Tibial nerve (tissue), 4 donors: ENCODE results near the gene OTOP3. TPM values are rescaled to one million over a fixed set of nuclear protein-coding genes. Genes with fewer than 3 reads are reported as not detected.
A peak's percentile ranks its signal among the peaks of the same experiment; 100 is the strongest.

Experiments
- DNase-seq, 2 donors: peaks; one replicate each; pipeline ENCODE4 v3.0.0-alpha.2; 2019; ENCODE audit warnings: low spot score in 2 of 2
- H3K27ac ChIP-seq, 4 donors: fragments of 200-600 bp; sonication (generic) in 3 of 4; one replicate each; pipeline ENCODE4 v1.5.1; 2017 to 2019; ENCODE audit warnings: mild to moderate bottlenecking in 1 of 4
- H3K27me3 ChIP-seq, 2 donors: fragments of 200-600 bp; sonication (generic) in 1 of 2; one replicate each; pipeline versions ENCODE4 v1.5.1 to v1.6.0; 2017 to 2019
- H3K36me3 ChIP-seq, 3 donors: fragments of 200-600 bp; sonication (generic); one replicate each; pipeline ENCODE4 v1.5.1; 2018 to 2019
- H3K4me1 ChIP-seq, 4 donors: fragments of 200-600 bp; sonication (generic) in 3 of 4; one replicate each; pipeline ENCODE4 v1.5.1; 2017 to 2019
- H3K4me3 ChIP-seq, 4 donors: fragments of 200-600 bp; sonication (generic) in 3 of 4; one replicate each; pipeline ENCODE4 v1.5.1; 2017 to 2019; ENCODE audit warnings: mild to moderate bottlenecking in 1 of 4, moderate library complexity in 1 of 4
- H3K9me3 ChIP-seq, 4 donors: fragments of 200-600 bp; sonication (generic) in 3 of 4; one replicate each; pipeline ENCODE4 v1.5.1; 2017 to 2019
- CTCF ChIP-seq, 5 experiments: fragments of 200-600 bp in 3 of 5; fragments of 450-650 bp in 2 of 5; sonication (generic) in 3 of 5; IDR thresholded peaks; one replicate each; pipeline ENCODE4 v1.5.1; 2016 to 2019; ENCODE audit warnings: antibody characterized with exemption in 5 of 5, mild to moderate bottlenecking in 3 of 5, moderate library complexity in 2 of 5
- EP300 ChIP-seq, 2 donors: sonication (generic); formaldehyde crosslinking; IDR thresholded peaks; one replicate each; pipeline ENCODE4 v1.6.1; 2017; ENCODE audit warnings: antibody characterized with exemption in 2 of 2, mild to moderate bottlenecking in 1 of 2
- POLR2A ChIP-seq, 2 donors: fragments of 450-650 bp; IDR thresholded peaks; one replicate each; pipeline ENCODE4 v1.6.1; 2017; ENCODE audit warnings: antibody characterized with exemption in 2 of 2, mild to moderate bottlenecking in 2 of 2, moderate library complexity in 2 of 2
- WGBS, 2 donors: methylation state at CpG; one replicate each; pipeline ENCODE4 v1.1.5; 2018; 5-methylcytosine and 5-hydroxymethylcytosine counted together
- total RNA-seq, 4 donors: library from RNA; depleted of rRNA; stranded (reverse); fragments of >200 nt; gene quantifications; one replicate each; pipeline ENCODE4 v1.1.0, GENCODE V29; 2016

The OTOP3 gene
- total RNA-seq, 4 donors from 2014 or later, result not detected

DNA sequence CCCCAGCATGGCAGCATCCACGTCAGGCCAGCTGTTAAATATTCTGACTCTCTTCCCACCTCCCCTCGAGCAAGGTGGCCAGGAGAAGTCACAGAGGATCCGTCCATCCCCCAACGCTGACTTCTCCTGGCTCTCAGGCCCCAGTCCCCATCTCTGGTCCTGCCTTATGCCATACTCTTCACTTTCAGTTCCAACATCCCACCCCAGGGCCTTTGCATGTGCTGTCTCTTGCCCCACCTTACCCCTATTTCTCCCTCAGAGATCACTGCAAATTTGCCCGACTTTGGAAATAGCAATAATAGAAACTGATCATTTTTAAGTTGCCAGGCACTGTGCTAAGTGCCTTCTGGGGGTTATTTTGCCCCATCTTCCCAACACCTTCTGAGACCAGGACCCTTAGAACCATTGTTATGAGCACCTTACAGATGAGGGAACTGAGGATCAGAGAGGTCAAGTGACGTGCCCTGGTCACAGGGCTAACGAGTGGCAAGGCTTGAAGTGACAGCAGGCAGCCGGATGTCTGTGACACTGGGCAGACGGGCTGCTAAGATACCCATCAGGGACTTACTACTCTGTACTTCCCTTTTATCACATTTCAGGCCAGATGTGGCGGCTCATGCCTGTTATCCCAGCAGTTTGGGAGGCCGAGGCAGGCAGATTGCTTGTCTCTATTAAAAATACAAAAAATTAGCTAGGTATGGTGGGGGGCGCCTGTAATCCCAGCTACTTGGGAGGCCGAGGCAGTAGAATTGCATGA lies 19.1 kb downstream of the OTOP3 start:
- peaks cover 0 to 2% (median 0%) of the 10 kb centered on the region in 4 donors for H3K4me1 ChIP-seq
- H3K4me3 ChIP-seq, result no peak overlapping the region
- no peaks in the 10 kb centered on the region for H3K9me3 ChIP-seq
- TF ChIP-seq POLR2A (IDR thresholded peaks at IDR 0.05) (no peak), EP300 (IDR thresholded peaks at IDR 0.05) (no peak), CTCF (IDR thresholded peaks at IDR 0.05) (no peak)
- H3K27me3 ChIP-seq, result peaks cover 0 to 13% of the 10 kb centered on the region in 2 donors
- no peaks in the 10 kb centered on the region for H3K36me3 ChIP-seq
- DNase-seq, result no peak
- H3K27ac ChIP-seq, result no peak overlapping the region
- WGBS, 2 donors, result 62 to 66% methylated on average over 13 of the region's 13 CpGs

DNA sequence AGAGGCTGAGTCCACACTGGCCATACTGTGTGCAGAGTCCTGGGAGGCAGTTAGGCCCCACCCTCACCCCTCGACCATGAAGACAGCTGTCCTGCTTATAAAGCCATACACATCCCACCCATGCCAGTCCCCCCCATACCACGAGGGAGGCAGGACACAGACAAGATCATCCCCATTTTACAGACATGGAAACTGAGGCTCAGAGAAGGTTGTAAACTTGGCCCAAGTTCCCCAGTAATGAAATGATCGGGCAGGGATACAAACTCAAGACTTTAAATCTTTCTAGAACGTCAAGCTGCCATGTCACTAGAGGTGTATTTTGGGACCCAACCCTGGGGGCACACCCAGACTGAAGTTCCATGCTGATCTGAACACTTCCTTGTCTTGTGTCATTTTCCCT lies 20.4 kb downstream of the OTOP3 start:
- Histone ChIP-seq H3K27me3 (peaks cover 0 to 12% of the 10 kb centered on the region in 2 donors), H3K27ac (no peak overlapping the region), H3K4me1 (peaks cover 0 to 2% (median 0%) of the 10 kb centered on the region in 4 donors), H3K36me3 (no peaks in the 10 kb centered on the region), H3K4me3 (no peak overlapping the region), H3K9me3 (no peaks in the 10 kb centered on the region)
- WGBS, 2 donors, result 74 to 78% methylated on average over 4 of the region's 4 CpGs
- no peak for TF ChIP-seq POLR2A (IDR thresholded peaks at IDR 0.05)
- TF ChIP-seq EP300 (IDR thresholded peaks at IDR 0.05), result no peak
- TF ChIP-seq CTCF (IDR thresholded peaks at IDR 0.05), result no peak
- DNase-seq, result no peak

- Histone ChIP-seq H3K27ac (no peak overlapping the region), H3K4me3 (no peak overlapping the region), H3K36me3 (no peaks in the 10 kb centered on the region), H3K27me3 (no peaks in the 10 kb centered on the region), H3K4me1 (peaks cover 0 to 8% (median 0%) of the 10 kb centered on the region in 4 donors), H3K9me3 (no peaks in the 10 kb centered on the region)
- peak; percentile 58 to 79 for DNase-seq
- WGBS, 2 donors, result 40 to 43% methylated on average over 15 to 27 of the region's 33 CpGs
- TF ChIP-seq CTCF (IDR thresholded peaks at IDR 0.05), result peak; percentile 89 to 98 (median 92)
- no peak for TF ChIP-seq EP300 (IDR thresholded peaks at IDR 0.05)
These were observed 22.4 kb downstream of the OTOP3 start for GRCh38 chr17:74957935-74958740.

- H3K27me3 ChIP-seq, result no peaks in the 10 kb centered on the region
- TF ChIP-seq EP300 (IDR thresholded peaks at IDR 0.05) (no peak), POLR2A (IDR thresholded peaks at IDR 0.05) (no peak), CTCF (IDR thresholded peaks at IDR 0.05) (no peak)
- no peak for DNase-seq
- H3K27ac ChIP-seq, result no peak overlapping the region
- H3K9me3 ChIP-seq, result no peaks in the 10 kb centered on the region
- peaks cover 0 to 8% (median 0%) of the 10 kb centered on the region in 4 donors for H3K4me1 ChIP-seq
- no peak overlapping the region for H3K4me3 ChIP-seq
- no peaks in the 10 kb centered on the region for H3K36me3 ChIP-seq
- WGBS, 2 donors, result 48 to 65% methylated on average over 7 to 13 of the region's 14 CpGs
These were observed 24.3 kb downstream of the OTOP3 start for GRCh38 chr17:74959826-74960515.
